WI38 (cell line): ENCODE results near the gene MC1R.
"Not testable (repeated sequence)": the region's sequence is repeated elsewhere in the genome, so short reads cannot be mapped to it uniquely, and the experiment has no call there.

Source experiments
- H3K4me3 ChIP-seq: 2 replicates; pipeline ENCODE4 v1.5.1; 2011; ENCODE audit warnings: low read depth, mild to moderate bottlenecking, control low read depth, low read length
- CTCF ChIP-seq: IDR thresholded peaks from 2 replicates; pipeline ENCODE4 v1.5.1; 2012; ENCODE audit warnings: low read depth, mild to moderate bottlenecking, control low read depth, low read length

Gene MC1R

GRCh38 chr16:89934611-89935553, 16.2 kb downstream of the MC1R start:
- H3K4me3 ChIP-seq, result no peak overlapping the region
- no peak for TF ChIP-seq CTCF

- not testable (repeated sequence) for H3K4me3 ChIP-seq
Measured at GRCh38 chr16:89935620-89936019, 17.0 kb downstream of the MC1R start.

- TF ChIP-seq CTCF, result no peak
- H3K4me3 ChIP-seq, result no peak overlapping the region
Measured at GRCh38 chr16:89936034-89936433, 17.4 kb downstream of the MC1R start.

GRCh38 chr16:89936508-89936907, 17.8 kb downstream of the MC1R start:
- no peak overlapping the region for H3K4me3 ChIP-seq
- no peak for TF ChIP-seq CTCF

- H3K4me3 ChIP-seq, result no peak overlapping the region
- TF ChIP-seq CTCF, result no peak
Measured at GRCh38 chr16:89936981-89937380, 18.3 kb downstream of the MC1R start.

GRCh38 chr16:89938175-89938885, 19.7 kb downstream of the MC1R start:
- no peak overlapping the region for H3K4me3 ChIP-seq
- TF ChIP-seq CTCF, result no peak

GRCh38 chr16:89944773-89945172, 26.1 kb downstream of the MC1R start:
- no peak overlapping the region for H3K4me3 ChIP-seq
- no peak for TF ChIP-seq CTCF
